Tibial nerve (tissue), 3 donors: ENCODE measurements around the gene EXOC2.

Experiments
- CTCF ChIP-seq, 5 experiments: fragments of 200-600 bp in 3 of 5; fragments of 450-650 bp in 2 of 5; sonication (generic) in 3 of 5; IDR thresholded peaks; one replicate each; pipeline ENCODE4 v1.5.1; 2016 to 2019; ENCODE audit warnings: antibody characterized with exemption in 5 of 5, mild to moderate bottlenecking in 3 of 5, moderate library complexity in 2 of 5
- POLR2A ChIP-seq, 2 donors: fragments of 450-650 bp; IDR thresholded peaks; one replicate each; pipeline ENCODE4 v1.6.1; 2017; ENCODE audit warnings: antibody characterized with exemption in 2 of 2, mild to moderate bottlenecking in 2 of 2, moderate library complexity in 2 of 2

- TF ChIP-seq CTCF (IDR thresholded peaks at IDR 0.05): no peak
- no peak for TF ChIP-seq POLR2A (IDR thresholded peaks at IDR 0.05)
Observed at GRCh38 chr6:641225-641985, 51.5 kb downstream of the EXOC2 start.
